Activated T-cell treated with anti-CD3 and anti-CD28 coated beads, Interleukin-2, amount 50 U/mL, for 48 hours (primary cell): ENCODE measurements around the gene ENOX2.
"Not testable (repeated sequence)": the region's sequence is repeated elsewhere in the genome, so short reads cannot be mapped to it uniquely, and the experiment has no call there.

Experiments used
- DNase-seq, 2 experiments: peaks; one replicate each; pipeline ENCODE4 v3.0.0-alpha.2; 2020

Gene ENOX2

DNA sequence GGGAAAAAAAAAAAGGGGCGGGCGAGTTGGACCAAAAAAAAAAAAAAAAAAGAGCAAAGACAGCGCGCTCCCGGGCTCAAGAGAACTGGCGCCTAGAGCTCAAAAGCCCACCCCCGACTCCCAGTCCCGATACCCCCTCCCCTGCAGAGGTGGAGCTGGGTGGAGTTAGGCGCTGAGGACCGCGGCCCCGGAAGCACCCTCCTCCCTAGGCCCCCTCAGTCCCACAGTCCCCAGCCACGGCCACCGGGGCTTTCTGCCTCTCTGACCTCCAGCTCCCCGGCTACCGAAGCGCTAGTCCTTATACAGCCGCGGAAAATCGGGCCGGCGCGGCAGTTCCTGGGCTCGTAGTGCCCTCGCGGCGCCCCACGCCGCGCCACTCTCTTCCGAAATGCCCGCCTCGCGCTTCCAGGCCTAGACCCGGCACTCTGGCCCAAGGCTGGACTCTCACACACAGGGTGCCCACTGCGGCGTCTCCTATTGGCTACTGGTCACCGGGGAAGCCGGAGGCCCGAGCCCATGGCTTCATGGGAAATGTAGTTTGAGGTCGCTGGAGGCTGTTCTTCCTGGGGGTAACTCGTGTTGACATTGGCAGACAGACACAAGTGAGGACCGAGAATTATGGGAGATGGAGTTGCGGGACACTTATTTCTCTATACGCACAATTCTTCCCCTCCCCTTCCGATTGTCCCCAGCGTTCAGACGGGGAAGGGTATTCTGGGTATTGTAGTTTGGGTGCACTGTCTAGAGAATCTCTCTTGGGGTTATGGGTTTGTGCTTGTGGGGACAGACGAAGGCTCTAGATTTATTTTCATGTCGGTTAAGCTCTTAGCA is at the start of gene ENOX2:
TSS of gene ENOX2 (minus strand) at position 427 of the 831 bp plus-strand sequence. CDS start 199,993 bp downstream, outside the sequence.
- DNase-seq = peak; percentile 77 to 83

DNA sequence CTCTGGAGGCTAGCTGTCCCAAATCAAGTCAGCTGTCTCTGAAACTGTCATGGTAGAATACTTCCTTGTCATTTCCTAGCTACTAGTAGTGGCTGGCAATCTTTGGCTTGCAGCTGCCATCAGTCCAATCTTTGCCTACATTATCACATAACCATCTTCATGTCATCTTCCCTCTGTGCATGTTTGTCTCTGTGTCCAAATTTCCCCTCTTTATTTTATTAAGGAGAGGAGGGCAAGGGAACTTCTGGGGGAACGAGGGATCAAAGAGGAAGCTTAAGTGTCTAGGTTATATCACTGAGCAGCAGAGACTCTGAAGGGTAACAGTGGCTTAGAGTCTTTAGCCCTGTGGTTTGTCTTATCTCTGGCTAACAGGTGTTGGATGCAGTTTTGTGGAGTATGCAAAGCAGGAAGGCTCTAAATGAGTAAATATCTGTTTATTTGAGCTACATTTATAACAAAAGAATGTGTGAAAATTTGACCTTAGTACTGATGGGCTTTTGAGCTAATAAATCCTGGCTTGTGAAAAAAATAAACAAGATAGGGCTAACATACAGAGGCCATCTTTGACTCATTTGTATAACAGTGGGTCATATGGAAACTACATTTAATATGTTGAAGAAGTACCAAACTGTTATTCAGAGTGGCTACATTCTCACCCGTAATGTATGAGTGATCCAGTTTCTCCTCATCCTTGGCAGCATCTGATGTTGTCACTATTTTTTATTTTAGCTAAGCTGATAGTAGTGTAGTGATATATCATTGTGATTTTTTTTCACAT is 49.4 kb upstream of the ENOX2 start:
- no peak for DNase-seq

- no peak for DNase-seq
Observed at GRCh38 chrX:130944230-130944629, 41.2 kb upstream of the ENOX2 start.

DNA sequence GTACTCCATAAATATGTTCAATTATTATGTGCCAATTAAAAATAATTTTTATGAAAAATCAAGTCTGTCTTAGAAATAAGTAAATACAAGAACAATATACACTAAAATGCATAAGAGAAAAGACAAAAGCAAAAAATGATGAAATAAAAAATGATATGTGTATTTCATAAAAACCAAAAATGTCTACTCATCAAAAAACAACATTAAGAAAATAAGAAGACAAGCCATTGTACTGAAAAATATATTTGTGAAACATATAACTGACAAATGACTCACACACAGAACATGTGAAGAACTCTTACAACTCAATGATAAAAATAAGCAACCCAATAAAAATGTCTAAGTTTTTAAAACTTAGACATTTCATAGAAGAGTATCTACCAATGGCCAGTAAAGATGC is 34.1 kb upstream of the ENOX2 start:
- no peak for DNase-seq

DNA sequence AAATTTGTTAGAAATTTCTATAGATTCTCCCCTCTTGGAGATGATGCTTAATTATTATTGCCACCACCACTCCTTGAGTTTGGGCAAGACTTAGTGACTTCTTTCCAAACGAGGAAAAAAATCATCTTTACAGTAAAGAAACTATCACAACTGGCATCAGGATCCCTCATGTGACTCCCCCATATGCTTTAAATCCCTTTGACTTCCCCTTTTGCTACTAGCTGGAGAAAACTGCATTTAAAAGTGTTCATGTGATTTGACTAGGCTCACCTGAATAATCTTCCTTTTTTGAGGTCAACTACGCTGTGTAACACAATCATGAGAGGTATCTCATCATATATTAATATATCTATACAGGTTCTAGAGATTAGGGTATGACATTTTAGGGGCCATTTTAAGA is 30.3 kb upstream of the ENOX2 start:
- DNase-seq = no peak

DNA sequence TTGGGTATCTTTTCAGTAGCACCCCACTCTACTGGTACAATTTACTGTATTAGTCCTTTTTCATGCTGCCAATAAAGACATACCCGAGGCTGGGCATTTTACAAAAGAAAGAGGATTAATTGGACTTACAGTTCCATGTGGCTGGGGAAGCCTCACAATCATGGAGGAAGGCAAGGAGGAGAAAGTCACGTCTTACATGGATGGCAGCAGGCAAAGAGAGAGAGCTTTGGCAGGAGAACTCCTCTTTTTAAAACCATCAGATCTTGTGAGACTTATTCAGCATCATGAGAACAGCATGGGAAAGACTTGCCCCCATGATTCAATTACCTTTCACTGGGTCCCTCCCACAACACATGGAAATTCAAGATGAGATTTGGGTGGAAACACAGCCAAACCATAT is 17.4 kb upstream of the ENOX2 start:
- not testable (repeated sequence) for DNase-seq

DNA sequence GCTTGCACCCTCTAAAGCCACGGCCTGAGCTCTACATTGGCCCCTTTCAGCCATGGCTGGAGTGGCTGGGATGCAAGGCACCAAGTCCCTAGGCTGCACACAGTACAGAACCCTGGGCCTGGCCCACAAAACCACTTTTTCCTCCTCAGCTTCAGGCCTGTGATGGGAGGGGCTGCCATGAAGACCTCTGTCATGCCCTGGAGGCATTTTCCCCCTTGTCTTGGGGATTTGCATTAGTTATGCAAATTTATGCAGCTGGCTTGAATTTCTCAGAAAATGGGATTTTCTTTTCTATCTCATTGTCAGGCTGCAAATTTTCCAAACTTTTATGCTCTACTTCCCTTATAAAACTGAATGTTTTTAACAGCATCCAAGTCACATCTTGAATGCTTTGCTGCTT is 16.7 kb upstream of the ENOX2 start:
- DNase-seq = not testable (repeated sequence)

DNA sequence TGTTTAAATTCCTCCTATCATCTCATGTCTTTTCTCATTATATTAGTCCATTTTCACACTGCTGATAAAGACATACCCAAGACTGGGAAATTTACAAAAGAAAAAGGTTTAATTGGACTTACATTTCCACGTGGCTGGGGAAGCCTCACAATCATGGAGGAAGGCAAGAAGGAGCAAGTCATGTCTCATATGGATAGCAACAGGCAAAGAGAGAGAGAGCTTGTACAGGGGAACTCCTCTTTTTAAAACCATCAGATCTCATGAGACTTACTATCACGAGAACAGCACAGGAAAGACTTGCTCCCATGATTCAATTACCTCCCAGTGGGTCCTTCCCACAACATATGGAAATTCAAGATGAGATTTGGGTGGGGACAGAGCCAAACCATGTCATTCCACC is 15.5 kb upstream of the ENOX2 start:
- DNase-seq = not testable (repeated sequence)

- peak; percentile 50 to 55 for DNase-seq
Observed at GRCh38 chrX:130916636-130917422, 13.8 kb upstream of the ENOX2 start.

DNA sequence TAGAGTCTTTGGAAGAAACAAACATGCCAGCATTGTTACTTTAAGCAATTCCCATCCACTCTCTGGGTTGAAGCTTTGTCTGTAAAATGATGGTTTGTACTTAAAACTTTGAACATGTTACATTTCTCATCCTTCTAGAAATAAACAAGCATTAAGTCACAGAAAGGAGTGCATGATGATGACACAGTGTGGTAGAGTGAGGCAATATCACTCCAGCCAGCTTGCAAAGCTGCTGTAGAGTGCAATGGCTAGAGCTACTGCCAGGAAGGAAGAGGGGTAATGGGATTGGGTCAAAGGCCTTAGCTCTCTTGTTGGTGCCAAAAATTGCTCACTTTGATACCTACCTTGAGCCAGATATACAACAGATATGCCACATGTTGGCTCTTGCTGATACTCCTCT is 12.3 kb upstream of the ENOX2 start:
- no peak for DNase-seq

GRCh38 chrX:130909469-130910136 is 6.6 kb upstream of the ENOX2 start:
- DNase-seq = no peak

- DNase-seq = no peak
Observed at GRCh38 chrX:130906776-130907175, 3.8 kb upstream of the ENOX2 start.

GRCh38 chrX:130902446-130902782 is 595 bp downstream of the ENOX2 start:
- no peak for DNase-seq

- no peak for DNase-seq
Observed at GRCh38 chrX:130896802-130897501, 6.1 kb downstream of the ENOX2 start.

- DNase-seq = no peak
Observed at GRCh38 chrX:130896026-130896425, 7.0 kb downstream of the ENOX2 start.

DNA sequence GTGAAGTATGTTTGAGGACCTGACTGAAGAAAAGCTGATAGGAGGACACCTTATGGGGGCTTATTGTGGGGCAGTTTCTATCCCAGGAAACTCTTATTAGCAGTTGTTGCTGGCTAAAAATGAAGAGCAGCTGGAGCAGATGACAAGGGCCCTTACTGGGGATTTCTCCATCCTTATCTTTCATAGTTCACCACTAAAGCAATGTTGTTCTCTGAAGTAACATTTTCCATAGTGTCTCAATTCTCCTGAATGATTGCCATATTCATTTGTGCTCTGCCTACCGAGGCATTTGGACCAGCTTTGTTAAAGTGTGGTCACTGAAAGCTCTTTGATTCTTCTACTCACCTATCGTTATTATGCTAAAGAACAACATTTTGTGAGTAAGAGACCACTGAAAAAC is 7.7 kb downstream of the ENOX2 start:
- DNase-seq = no peak

- no peak for DNase-seq
Observed at GRCh38 chrX:130893356-130894085, 9.5 kb downstream of the ENOX2 start.

DNA sequence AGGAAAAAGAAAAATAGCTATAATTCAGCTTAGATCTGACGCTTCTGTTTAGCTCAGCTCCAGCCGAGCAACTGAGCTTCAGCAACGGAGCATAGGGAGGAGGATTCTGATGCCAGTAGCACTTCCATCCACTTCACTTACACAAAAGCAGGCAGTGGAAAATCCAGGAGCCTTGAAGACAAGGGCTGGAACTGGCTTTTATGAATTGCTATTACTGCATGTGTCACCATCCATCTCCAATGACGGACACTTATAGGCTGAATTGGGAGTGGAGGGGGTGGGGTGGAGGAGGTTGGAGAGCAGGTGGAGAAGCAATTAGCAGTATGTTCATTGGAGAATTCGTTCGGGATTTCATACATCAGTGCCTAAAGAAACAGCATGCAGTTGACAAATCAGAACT is 15.6 kb downstream of the ENOX2 start:
- no peak for DNase-seq

GRCh38 chrX:130885996-130886395 is 17.0 kb downstream of the ENOX2 start:
- no peak for DNase-seq

GRCh38 chrX:130885508-130885907 is 17.5 kb downstream of the ENOX2 start:
- no peak for DNase-seq

DNA sequence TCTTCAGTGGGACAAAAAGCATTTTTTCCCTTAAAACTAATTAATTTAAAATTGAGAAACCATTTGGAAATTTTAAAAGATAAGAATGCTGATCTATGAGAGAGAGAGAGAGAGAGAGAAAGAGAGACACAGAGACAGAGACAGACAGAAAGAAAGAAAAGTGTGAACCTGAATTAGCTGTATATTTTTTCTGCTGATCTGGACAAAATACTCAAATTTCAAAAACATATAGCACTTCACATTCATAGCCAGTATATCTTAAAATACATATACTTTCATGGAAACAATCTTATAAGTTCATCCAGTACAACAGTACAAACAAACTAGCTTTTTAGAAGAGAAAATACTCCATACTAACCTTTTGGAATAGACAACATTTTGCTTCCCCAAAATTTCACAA is 18.4 kb downstream of the ENOX2 start:
- DNase-seq = no peak

- no peak for DNase-seq
Observed at GRCh38 chrX:130879869-130880268, 23.1 kb downstream of the ENOX2 start.
